ENCODE data around the gene CLTA. TPM values are rescaled to one million over a fixed set of nuclear protein-coding genes. Genes with fewer than 3 reads are reported as not detected.
A peak's percentile ranks its signal among the peaks of the same experiment; 100 is the strongest.
"Not testable (repeated sequence)": the region's sequence is repeated elsewhere in the genome, so short reads cannot be mapped to it uniquely, and the experiment has no call there.

CLTA gene
- total RNA-seq, 1 donor from 2014 or later: 114 TPM

DNA sequence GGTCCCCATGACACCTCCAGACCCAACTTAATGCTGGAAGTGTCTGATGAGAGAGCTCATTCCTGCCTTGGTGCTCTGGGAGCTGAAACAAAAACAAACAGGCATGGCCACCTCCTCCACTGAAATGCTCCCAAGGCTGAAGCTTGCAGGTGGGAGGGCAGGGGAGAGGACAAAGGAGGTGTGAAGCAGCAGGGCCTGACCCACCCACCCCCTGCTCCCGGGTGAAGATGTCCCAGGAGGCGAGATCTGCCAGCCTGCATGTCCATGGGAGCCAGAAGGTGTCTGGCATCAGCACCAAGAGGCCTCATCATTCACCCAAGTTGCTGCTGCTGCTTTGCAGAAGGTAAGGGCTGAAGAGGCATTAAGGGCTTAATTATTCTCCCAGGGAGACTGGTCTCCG lies 25.7 kb upstream of the CLTA start:
- no peaks in the 10 kb centered on the region for H3K36me3 ChIP-seq (ENCODE audit: control insufficient read depth in 3 of 3, insufficient read depth in 3 of 3, low read length in 3 of 3)
- H3K27me3 ChIP-seq (ENCODE audit: control insufficient read depth in 3 of 3, insufficient read depth in 3 of 3, low read length in 3 of 3): peaks cover 7 to 18% (median 14%) of the 10 kb centered on the region in 3 donors
- H3K4me1 ChIP-seq (ENCODE audit: control insufficient read depth in 3 of 3, insufficient read depth in 3 of 3, low read length in 3 of 3): peaks cover 5 to 16% (median 14%) of the 10 kb centered on the region in 3 donors
- peak overlapping the region in 1 of 3 donors; percentile 6 for H3K9ac ChIP-seq (ENCODE audit: low read depth in 1 of 3, low read length in 3 of 3)
- H3K4me3 ChIP-seq (ENCODE audit: low read length in 3 of 3): no peak overlapping the region
- H3K27ac ChIP-seq (ENCODE audit: low read depth, low read length): peak overlapping the region; percentile 79
- H3K9me3 ChIP-seq (ENCODE audit: control insufficient read depth in 3 of 3, low read length in 3 of 3): no peaks in the 10 kb centered on the region

GRCh38 chr9:36165826-36166167 lies 24.9 kb upstream of the CLTA start:
- Histone ChIP-seq H3K9me3 (ENCODE audit: control insufficient read depth in 3 of 3, low read length in 3 of 3) (no peaks in the 10 kb centered on the region), H3K27me3 (ENCODE audit: control insufficient read depth in 3 of 3, insufficient read depth in 3 of 3, low read length in 3 of 3) (peaks cover 7 to 18% (median 14%) of the 10 kb centered on the region in 3 donors), H3K4me3 (ENCODE audit: low read length in 3 of 3) (peak overlapping the region; percentile 41 to 68 (median 54)), H3K4me1 (ENCODE audit: control insufficient read depth in 3 of 3, insufficient read depth in 3 of 3, low read length in 3 of 3) (peaks cover 5 to 16% (median 14%) of the 10 kb centered on the region in 3 donors), H3K27ac (ENCODE audit: low read depth, low read length) (peak overlapping the region; percentile 44), H3K36me3 (ENCODE audit: control insufficient read depth in 3 of 3, insufficient read depth in 3 of 3, low read length in 3 of 3) (no peaks in the 10 kb centered on the region), H3K9ac (ENCODE audit: low read depth in 1 of 3, low read length in 3 of 3) (no peak overlapping the region)

DNA sequence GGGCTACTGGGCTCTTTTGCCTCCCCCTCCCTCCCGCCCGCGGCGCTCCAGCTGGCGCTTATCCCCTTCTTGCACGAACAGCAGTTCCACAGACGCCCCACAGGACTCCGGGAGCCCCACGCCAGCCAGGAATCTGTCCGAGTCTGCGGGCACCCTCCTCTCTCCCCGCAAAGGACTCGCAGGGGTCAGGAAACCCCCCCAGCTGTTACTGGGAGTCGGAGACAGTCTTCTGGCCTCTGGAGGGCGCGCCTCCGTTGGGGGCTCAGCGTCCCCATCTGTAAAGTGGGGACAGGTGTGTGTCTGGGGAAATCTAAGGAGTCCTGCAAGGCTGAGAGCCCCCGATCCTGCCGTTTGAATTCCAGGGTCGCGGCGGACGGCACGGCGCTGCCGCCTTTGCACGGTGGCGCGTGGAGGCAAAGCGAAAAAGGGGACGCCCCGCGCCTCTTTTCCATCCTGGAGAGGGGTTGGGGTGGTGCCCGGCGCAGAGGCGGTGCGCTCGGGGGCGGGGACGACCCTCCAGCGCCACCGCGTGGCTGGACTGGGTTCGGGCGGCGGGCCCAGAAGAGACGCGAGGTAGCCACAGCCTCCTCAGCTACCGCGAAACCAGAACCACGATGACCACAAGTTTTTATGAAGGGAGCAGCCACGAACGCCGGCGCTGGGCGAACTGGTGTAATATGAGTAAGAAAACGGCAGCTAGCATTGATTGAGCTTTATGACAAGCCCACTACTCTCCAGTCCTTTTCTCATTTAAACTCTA lies 24.4 kb upstream of the CLTA start:
- H3K9me3 ChIP-seq (ENCODE audit: control insufficient read depth in 3 of 3, low read length in 3 of 3): no peaks in the 10 kb centered on the region
- peaks cover 5 to 16% (median 14%) of the 10 kb centered on the region in 3 donors for H3K4me1 ChIP-seq (ENCODE audit: control insufficient read depth in 3 of 3, insufficient read depth in 3 of 3, low read length in 3 of 3)
- peak overlapping the region in 1 of 3 donors; percentile 60 for H3K9ac ChIP-seq (ENCODE audit: low read depth in 1 of 3, low read length in 3 of 3)
- peaks cover 7 to 18% (median 14%) of the 10 kb centered on the region in 3 donors for H3K27me3 ChIP-seq (ENCODE audit: control insufficient read depth in 3 of 3, insufficient read depth in 3 of 3, low read length in 3 of 3)
- peak overlapping the region; percentile 54 to 68 (median 58) for H3K4me3 ChIP-seq (ENCODE audit: low read length in 3 of 3)
- no peaks in the 10 kb centered on the region for H3K36me3 ChIP-seq (ENCODE audit: control insufficient read depth in 3 of 3, insufficient read depth in 3 of 3, low read length in 3 of 3)
- peak overlapping the region; percentile 44 for H3K27ac ChIP-seq (ENCODE audit: low read depth, low read length)

GRCh38 chr9:36169166-36169565 lies 21.6 kb upstream of the CLTA start, which contains the start of gene CCIN:
Gene CCIN, plus strand, starts transcription at chr9:36169388. Its CDS starts 115 bp downstream, at chr9:36169503.
- H3K4me1 ChIP-seq (ENCODE audit: control insufficient read depth in 3 of 3, insufficient read depth in 3 of 3, low read length in 3 of 3): peaks cover 0 to 11% (median 10%) of the 10 kb centered on the region in 3 donors
- no peak within 1 kb of the TSS for H3K4me3 ChIP-seq (ENCODE audit: low read length in 3 of 3)
- no peak within 1 kb of the TSS for H3K27ac ChIP-seq (ENCODE audit: low read depth, low read length)
- H3K27me3 ChIP-seq (ENCODE audit: control insufficient read depth in 3 of 3, insufficient read depth in 3 of 3, low read length in 3 of 3): peaks cover 6 to 12% (median 11%) of the 10 kb centered on the region in 3 donors
- H3K9me3 ChIP-seq (ENCODE audit: control insufficient read depth in 3 of 3, low read length in 3 of 3): no peaks in the 10 kb centered on the region
- H3K36me3 ChIP-seq (ENCODE audit: control insufficient read depth in 3 of 3, insufficient read depth in 3 of 3, low read length in 3 of 3): no peaks in the 10 kb centered on the region
- H3K9ac ChIP-seq (ENCODE audit: low read depth in 1 of 3, low read length in 3 of 3): no peak within 1 kb of the TSS

- Histone ChIP-seq H3K27me3 (ENCODE audit: control insufficient read depth in 3 of 3, insufficient read depth in 3 of 3, low read length in 3 of 3) (peaks cover 7 to 12% (median 11%) of the 10 kb centered on the region in 3 donors), H3K36me3 (ENCODE audit: control insufficient read depth in 3 of 3, insufficient read depth in 3 of 3, low read length in 3 of 3) (no peaks in the 10 kb centered on the region), H3K9me3 (ENCODE audit: control insufficient read depth in 3 of 3, low read length in 3 of 3) (no peaks in the 10 kb centered on the region), H3K9ac (ENCODE audit: low read depth in 1 of 3, low read length in 3 of 3) (no peak overlapping the region), H3K4me1 (ENCODE audit: control insufficient read depth in 3 of 3, insufficient read depth in 3 of 3, low read length in 3 of 3) (peaks cover 0 to 11% (median 10%) of the 10 kb centered on the region in 3 donors), H3K4me3 (ENCODE audit: low read length in 3 of 3) (no peak overlapping the region), H3K27ac (ENCODE audit: low read depth, low read length) (no peak overlapping the region)
Observed at GRCh38 chr9:36169708-36170107, 21.0 kb upstream of the CLTA start.

GRCh38 chr9:36170531-36170930 lies 20.2 kb upstream of the CLTA start:
- Histone ChIP-seq H3K36me3 (ENCODE audit: control insufficient read depth in 3 of 3, insufficient read depth in 3 of 3, low read length in 3 of 3) (no peaks in the 10 kb centered on the region), H3K27ac (ENCODE audit: low read depth, low read length) (no peak overlapping the region), H3K4me1 (ENCODE audit: control insufficient read depth in 3 of 3, insufficient read depth in 3 of 3, low read length in 3 of 3) (peaks cover 0 to 5% (median 4%) of the 10 kb centered on the region in 3 donors), H3K9ac (ENCODE audit: low read depth in 1 of 3, low read length in 3 of 3) (no peak overlapping the region), H3K4me3 (ENCODE audit: low read length in 3 of 3) (no peak overlapping the region), H3K27me3 (ENCODE audit: control insufficient read depth in 3 of 3, insufficient read depth in 3 of 3, low read length in 3 of 3) (peaks cover 5 to 7% (median 6%) of the 10 kb centered on the region in 3 donors), H3K9me3 (ENCODE audit: control insufficient read depth in 3 of 3, low read length in 3 of 3) (no peaks in the 10 kb centered on the region)

- no peaks in the 10 kb centered on the region for H3K36me3 ChIP-seq (ENCODE audit: control insufficient read depth in 3 of 3, insufficient read depth in 3 of 3, low read length in 3 of 3)
- no peaks in the 10 kb centered on the region for H3K9me3 ChIP-seq (ENCODE audit: control insufficient read depth in 3 of 3, low read length in 3 of 3)
- no peaks in the 10 kb centered on the region for H3K4me1 ChIP-seq (ENCODE audit: control insufficient read depth in 3 of 3, insufficient read depth in 3 of 3, low read length in 3 of 3)
- no peak overlapping the region for H3K9ac ChIP-seq (ENCODE audit: low read depth in 1 of 3, low read length in 3 of 3)
- no peak overlapping the region for H3K4me3 ChIP-seq (ENCODE audit: low read length in 3 of 3)
- peaks cover 5 to 7% (median 6%) of the 10 kb centered on the region in 3 donors for H3K27me3 ChIP-seq (ENCODE audit: control insufficient read depth in 3 of 3, insufficient read depth in 3 of 3, low read length in 3 of 3)
- no peak overlapping the region for H3K27ac ChIP-seq (ENCODE audit: low read depth, low read length)
Observed at GRCh38 chr9:36173861-36174260, 16.9 kb upstream of the CLTA start.

- Histone ChIP-seq H3K9ac (ENCODE audit: low read depth in 1 of 3, low read length in 3 of 3) (no peak overlapping the region), H3K4me1 (ENCODE audit: control insufficient read depth in 3 of 3, insufficient read depth in 3 of 3, low read length in 3 of 3) (no peaks in the 10 kb centered on the region), H3K27ac (ENCODE audit: low read depth, low read length) (no peak overlapping the region), H3K36me3 (ENCODE audit: control insufficient read depth in 3 of 3, insufficient read depth in 3 of 3, low read length in 3 of 3) (no peaks in the 10 kb centered on the region), H3K4me3 (ENCODE audit: low read length in 3 of 3) (no peak overlapping the region), H3K27me3 (ENCODE audit: control insufficient read depth in 3 of 3, insufficient read depth in 3 of 3, low read length in 3 of 3) (peaks cover 2 to 6% (median 6%) of the 10 kb centered on the region in 3 donors), H3K9me3 (ENCODE audit: control insufficient read depth in 3 of 3, low read length in 3 of 3) (no peaks in the 10 kb centered on the region)
Observed at GRCh38 chr9:36174271-36174670, 16.4 kb upstream of the CLTA start.

DNA sequence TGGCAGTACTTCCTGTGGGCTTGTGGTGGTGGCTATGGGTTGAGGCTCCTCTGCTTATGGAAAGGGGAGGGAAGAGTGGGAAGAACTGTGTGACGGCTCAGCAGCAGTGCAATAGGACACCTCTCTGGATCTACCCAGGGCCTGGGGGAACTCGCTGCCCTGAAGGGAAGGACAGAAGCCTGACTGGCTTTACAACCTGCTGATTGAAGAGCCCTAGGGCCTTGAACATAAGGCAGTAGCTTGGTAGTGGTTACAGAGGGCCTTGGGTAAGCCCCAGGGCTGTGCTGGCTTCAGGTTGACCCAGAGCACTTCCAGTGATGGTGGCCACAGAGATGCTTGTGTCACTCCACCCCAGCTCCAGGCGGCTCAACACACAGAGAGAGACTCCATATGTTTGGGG lies 16.0 kb upstream of the CLTA start:
- Histone ChIP-seq H3K4me1 (ENCODE audit: control insufficient read depth in 3 of 3, insufficient read depth in 3 of 3, low read length in 3 of 3) (no peaks in the 10 kb centered on the region), H3K9me3 (ENCODE audit: control insufficient read depth in 3 of 3, low read length in 3 of 3) (no peaks in the 10 kb centered on the region), H3K27ac (ENCODE audit: low read depth, low read length) (no peak overlapping the region), H3K36me3 (ENCODE audit: control insufficient read depth in 3 of 3, insufficient read depth in 3 of 3, low read length in 3 of 3) (no peaks in the 10 kb centered on the region), H3K27me3 (ENCODE audit: control insufficient read depth in 3 of 3, insufficient read depth in 3 of 3, low read length in 3 of 3) (peaks cover 0 to 6% (median 2%) of the 10 kb centered on the region in 3 donors), H3K9ac (ENCODE audit: low read depth in 1 of 3, low read length in 3 of 3) (no peak overlapping the region), H3K4me3 (ENCODE audit: low read length in 3 of 3) (no peak overlapping the region)

- H3K36me3 ChIP-seq (ENCODE audit: control insufficient read depth in 3 of 3, insufficient read depth in 3 of 3, low read length in 3 of 3); H3K4me1 ChIP-seq (ENCODE audit: control insufficient read depth in 3 of 3, insufficient read depth in 3 of 3, low read length in 3 of 3); H3K27me3 ChIP-seq (ENCODE audit: control insufficient read depth in 3 of 3, insufficient read depth in 3 of 3, low read length in 3 of 3); H3K4me3 ChIP-seq (ENCODE audit: low read length in 3 of 3); H3K27ac ChIP-seq (ENCODE audit: low read depth, low read length); H3K9ac ChIP-seq (ENCODE audit: low read depth in 1 of 3, low read length in 3 of 3); H3K9me3 ChIP-seq (ENCODE audit: control insufficient read depth in 3 of 3, low read length in 3 of 3): not testable (repeated sequence)
Observed at GRCh38 chr9:36175209-36175608, 15.5 kb upstream of the CLTA start.
